Fibroblast of the aortic adventitia (primary cell): ENCODE data around the gene CFAP61. TPM values are rescaled to one million over a fixed set of nuclear protein-coding genes. Genes with fewer than 3 reads are reported as not detected.

Experiments used
- DNase-seq: peaks from one replicate; pipeline ENCODE4 v3.0.0-alpha.2; 2010; ENCODE audit warnings: low read depth
- H3K4me3 ChIP-seq: 2 replicates; pipeline ENCODE4 v1.5.1; 2011; ENCODE audit warnings: low read depth, mild to moderate bottlenecking, control low read depth, low read length, moderate library complexity
- total RNA-seq: library from RNA; depleted of rRNA; stranded (reverse); fragments of >200 nt; gene quantifications from 2 replicates; pipeline ENCODE4 v1.2.3, GENCODE V29; 2012; ENCODE audit warnings: low replicate concordance
- TF ChIP-seq, protein P1 (sequence below): IDR thresholded peaks from 2 replicates; pipeline ENCODE4 v1.5.1; 2011; ENCODE audit warnings: mild to moderate bottlenecking, low read length, control low read depth, inconsistent platforms; ENCODE audit not compliant: insufficient read depth

The CFAP61 gene
- total RNA-seq, 1 donor: 0.18 TPM

DNA sequence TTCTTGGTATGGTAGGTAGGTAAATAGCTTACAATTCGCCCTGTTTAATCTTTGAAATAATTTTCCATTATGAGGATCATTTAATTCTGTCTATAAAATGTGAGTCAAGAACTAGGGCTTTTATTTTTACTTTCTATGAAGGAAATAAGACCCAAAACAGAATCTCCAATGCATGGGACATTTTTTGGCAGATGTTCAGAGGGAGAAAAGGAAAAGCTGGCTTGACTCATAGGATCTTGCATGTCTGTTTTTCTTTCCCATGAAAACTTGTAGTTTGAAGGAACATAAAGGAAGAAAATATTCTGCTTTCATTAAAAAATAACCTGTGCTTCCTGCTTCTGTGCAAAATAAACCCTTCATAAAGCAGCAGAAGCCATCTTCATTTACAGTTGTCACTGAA lies 172.5 kb downstream of the CFAP61 start:
- no peak overlapping the region for H3K4me3 ChIP-seq
- TF ChIP-seq, protein P1, sequence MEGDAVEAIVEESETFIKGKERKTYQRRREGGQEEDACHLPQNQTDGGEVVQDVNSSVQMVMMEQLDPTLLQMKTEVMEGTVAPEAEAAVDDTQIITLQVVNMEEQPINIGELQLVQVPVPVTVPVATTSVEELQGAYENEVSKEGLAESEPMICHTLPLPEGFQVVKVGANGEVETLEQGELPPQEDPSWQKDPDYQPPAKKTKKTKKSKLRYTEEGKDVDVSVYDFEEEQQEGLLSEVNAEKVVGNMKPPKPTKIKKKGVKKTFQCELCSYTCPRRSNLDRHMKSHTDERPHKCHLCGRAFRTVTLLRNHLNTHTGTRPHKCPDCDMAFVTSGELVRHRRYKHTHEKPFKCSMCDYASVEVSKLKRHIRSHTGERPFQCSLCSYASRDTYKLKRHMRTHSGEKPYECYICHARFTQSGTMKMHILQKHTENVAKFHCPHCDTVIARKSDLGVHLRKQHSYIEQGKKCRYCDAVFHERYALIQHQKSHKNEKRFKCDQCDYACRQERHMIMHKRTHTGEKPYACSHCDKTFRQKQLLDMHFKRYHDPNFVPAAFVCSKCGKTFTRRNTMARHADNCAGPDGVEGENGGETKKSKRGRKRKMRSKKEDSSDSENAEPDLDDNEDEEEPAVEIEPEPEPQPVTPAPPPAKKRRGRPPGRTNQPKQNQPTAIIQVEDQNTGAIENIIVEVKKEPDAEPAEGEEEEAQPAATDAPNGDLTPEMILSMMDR: no peak
- peak; percentile 11 for DNase-seq

DNA sequence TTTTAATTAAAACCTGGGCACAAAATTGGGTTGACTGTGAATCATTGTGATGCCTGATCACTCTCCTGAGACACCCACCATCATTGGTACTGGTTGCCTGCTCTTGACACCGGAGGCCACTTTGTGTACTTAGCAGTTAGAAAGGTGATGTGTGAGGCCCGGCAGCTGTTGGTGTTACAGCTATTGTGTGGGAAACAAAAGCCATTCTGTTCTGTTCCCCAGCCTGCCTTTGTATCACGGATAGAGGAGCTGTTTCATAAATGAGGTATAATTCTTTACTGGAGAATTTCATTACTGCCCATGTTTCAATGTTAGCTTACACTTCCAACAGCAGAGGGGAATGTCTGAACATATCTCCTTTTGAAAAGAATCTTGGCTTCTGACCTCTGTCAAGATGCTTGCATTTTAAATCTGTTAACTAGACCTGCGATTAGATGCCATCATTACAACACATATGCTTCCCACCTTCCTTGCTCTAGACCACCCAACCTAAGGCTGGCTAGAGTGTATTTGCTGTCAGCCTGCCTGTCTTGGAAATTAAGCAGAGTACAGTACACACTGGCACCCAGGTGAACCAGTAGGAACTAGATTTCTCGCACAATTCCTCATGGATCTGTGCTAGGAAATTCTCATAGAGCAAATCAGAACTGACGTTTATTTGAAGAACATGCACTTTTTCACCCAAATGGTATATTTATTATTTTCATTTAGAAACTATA lies 173.2 kb downstream of the CFAP61 start:
- TF ChIP-seq, protein P1: no peak
- no peak overlapping the region for H3K4me3 ChIP-seq
- DNase-seq: no peak

DNA sequence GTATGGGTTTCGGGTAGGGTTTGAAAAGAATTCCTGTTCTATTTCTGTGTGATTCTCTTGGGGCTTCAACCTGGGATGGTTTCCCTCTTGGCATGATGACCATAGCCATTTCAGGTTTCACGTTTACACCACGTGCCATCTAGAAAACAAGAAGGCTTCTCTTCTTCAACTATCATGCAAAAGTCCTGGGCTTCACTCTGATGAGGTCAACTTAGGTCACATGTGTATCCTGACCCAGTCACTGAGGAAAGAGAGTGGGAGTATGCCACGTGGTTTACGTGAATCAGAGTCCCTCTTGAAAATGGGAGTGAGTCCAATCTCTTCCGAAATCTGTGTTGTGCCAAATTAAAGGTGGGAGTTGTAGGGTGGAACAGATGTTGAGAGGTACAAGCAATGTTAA lies 174.2 kb downstream of the CFAP61 start:
- TF ChIP-seq, protein P1: no peak
- DNase-seq: no peak
- no peak overlapping the region for H3K4me3 ChIP-seq

DNA sequence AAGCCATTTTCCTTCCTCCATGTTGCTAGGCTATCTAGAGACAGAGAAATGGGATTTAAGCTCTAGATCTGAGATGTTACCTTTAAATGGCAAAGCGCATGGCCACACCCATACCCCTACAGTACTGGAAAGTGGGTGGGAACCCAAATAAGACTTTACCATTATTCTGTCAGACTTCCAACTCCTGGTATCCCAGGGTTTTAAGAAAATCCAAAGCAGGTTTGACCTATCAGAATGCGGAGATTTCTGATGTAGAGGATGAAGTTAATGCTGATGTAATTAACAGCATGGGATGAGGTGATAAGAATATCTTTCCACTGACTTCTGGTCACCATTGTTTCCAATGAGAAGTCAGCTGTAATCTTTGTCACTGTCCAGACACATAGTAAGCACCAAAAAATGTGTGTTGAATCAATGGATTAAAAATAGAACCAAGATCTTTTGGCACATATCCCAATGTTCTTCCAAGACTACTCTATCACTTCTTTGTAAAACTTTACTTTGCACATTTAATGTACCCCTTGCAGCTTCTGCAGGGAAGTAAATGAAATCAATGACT lies 174.8 kb downstream of the CFAP61 start:
- no peak overlapping the region for H3K4me3 ChIP-seq
- TF ChIP-seq, protein P1: no peak
- DNase-seq: no peak

DNA sequence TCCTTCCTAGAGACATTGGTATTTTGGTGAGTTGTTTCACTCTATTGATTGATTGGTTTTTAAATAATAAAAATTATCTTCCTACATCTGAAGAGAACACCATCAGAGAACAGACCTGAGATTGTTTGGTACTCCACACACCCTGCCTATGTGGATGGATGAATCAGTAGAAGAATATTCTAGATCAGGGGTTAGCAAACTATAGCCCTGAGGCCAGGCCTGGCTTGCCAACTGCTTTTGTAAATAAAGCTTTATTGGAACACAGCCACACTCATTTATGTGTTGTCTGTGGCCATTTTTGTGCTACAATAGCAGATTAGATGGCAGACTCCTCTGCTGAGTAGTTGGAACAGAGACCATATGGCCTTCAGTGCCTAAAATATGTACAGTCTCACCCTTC lies 176.0 kb downstream of the CFAP61 start:
- DNase-seq: no peak
- TF ChIP-seq, protein P1: no peak
- no peak overlapping the region for H3K4me3 ChIP-seq

DNA sequence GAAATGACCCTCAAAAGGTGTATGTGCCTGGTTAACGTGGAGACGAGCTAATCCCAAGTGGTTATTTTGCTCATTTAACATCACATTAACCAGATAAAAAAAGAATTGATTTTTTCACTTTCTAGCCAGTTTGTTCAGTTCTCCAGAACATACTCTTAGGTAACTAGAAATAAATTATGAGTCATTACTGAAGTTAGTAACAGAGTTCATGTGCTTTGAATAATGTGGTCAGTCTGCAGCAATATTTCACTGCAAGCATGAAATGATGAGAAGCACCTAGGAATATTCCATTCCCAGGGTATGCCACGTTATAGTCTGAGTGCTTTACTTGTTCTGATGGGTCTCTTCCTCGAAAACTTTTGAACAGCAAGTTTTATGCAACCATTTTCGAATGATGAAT lies 177.3 kb downstream of the CFAP61 start:
- TF ChIP-seq, protein P1: no peak

More for the DNA sequence above, 177.3 kb downstream of the CFAP61 start:
- DNase-seq: no peak
- H3K4me3 ChIP-seq: no peak overlapping the region
